Left lung (tissue), 10 donors: ENCODE measurements around the gene ZNF22. TPM values are rescaled to one million over a fixed set of nuclear protein-coding genes. Genes with fewer than 3 reads are reported as not detected.

Source experiments
- ATAC-seq: fragments of 200-7000 bp; cut with Tn5 transposase; one replicate; pipeline ENCODE4 v1.9.1; 2020; ENCODE audit warnings: moderate library complexity
- DNase-seq, 4 donors: peaks; one replicate each; pipeline ENCODE4 v3.0.0-alpha.2; 2013 to 2020
- H3K27ac ChIP-seq, 2 donors: fragments of 200-600 bp; sonication (generic) in 1 of 2; one replicate each; pipeline versions ENCODE4 v1.5.0 to v1.8.0; 2020 to 2021
- H3K27me3 ChIP-seq, 2 donors: fragments of 200-600 bp; sonication (generic) in 1 of 2; one replicate each; pipeline versions ENCODE4 v1.5.0 to v1.8.0; 2020 to 2021
- H3K36me3 ChIP-seq, 2 donors: fragments of 200-600 bp; sonication (generic) in 1 of 2; one replicate each; pipeline versions ENCODE4 v1.5.0 to v1.8.0; 2020 to 2021
- H3K4me1 ChIP-seq, 2 donors: fragments of 200-600 bp; one replicate each; pipeline ENCODE4 v1.8.0; 2021
- H3K4me3 ChIP-seq, 2 donors: fragments of 200-600 bp; sonication (generic) in 1 of 2; one replicate each; pipeline versions ENCODE4 v1.5.0 to v1.8.0; 2020 to 2021; ENCODE audit warnings: mild to moderate bottlenecking in 1 of 2
- H3K9me3 ChIP-seq, 2 donors: fragments of 200-600 bp; sonication (generic) in 1 of 2; one replicate each; pipeline versions ENCODE4 v1.5.0 to v1.8.0; 2020 to 2021
- CTCF ChIP-seq, 2 donors: fragments of 200-600 bp; sonication (generic) in 1 of 2; IDR thresholded peaks; one replicate each; pipeline versions ENCODE4 v1.5.0 to v1.8.0; 2021; ENCODE audit warnings: antibody characterized with exemption in 2 of 2
- intact Hi-C, 2 donors: fragments of 100-400 bp; cut with DNase I; formaldehyde crosslinking; loops; one replicate each; pipeline versions ENCODE4 v1.11.2 to v1.14.2; 2022
- polyA plus RNA-seq, 6 donors: library from polyadenylated mRNA; unstranded; fragments of 120-200 nt; gene quantifications; one replicate each; pipeline ENCODE4 v1.2.1, GENCODE V29; 2013; ENCODE audit not compliant: insufficient read length in 6 of 6
- total RNA-seq, 2 donors: library from RNA; stranded (reverse); fragmentation: NEBNext Ultra II Directional; extraction: Animal tissue kit (Norgen Biotek cat#: 25700); gene quantifications; one replicate each; pipeline ENCODE4 v1.2.1, GENCODE V29; 2021
- donor health status: DM: no; HTN: yes; CAD: no.
- donor health status: DM: no; HTN: no; CAD: no.

ZNF22 gene
- total and polyA plus RNA-seq, 8 donors = 19.3 to 80.0 (median 75.0) TPM

- H3K4me1 ChIP-seq = peaks cover 41 to 97% of the 10 kb centered on the region in 2 donors
Measured at GRCh38 chr10:44977287-44978212, 23.2 kb upstream of the ZNF22 start.

DNA sequence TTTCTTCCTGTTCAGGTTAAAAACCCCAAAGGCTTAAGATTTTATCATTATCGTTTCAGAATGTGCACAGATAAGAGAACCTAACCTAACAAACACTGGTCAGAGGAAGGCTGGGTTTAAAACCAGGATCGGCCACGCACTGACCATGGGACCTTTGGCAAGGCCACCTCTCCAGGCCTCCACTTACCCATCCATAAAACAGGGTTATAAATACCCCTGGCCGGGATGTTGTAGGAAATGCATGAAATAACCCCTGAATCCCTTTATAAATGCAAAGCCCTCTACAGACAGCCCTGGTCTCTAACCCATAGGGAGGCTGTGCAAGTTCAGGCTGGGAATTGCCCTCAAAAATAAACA lies 22.5 kb upstream of the ZNF22 start:
- peaks cover 41 to 96% of the 10 kb centered on the region in 2 donors for H3K4me1 ChIP-seq
- no peaks in the 10 kb centered on the region for H3K9me3 ChIP-seq
- TF ChIP-seq CTCF (IDR thresholded peaks at IDR 0.05) = no peak
- no peak for DNase-seq
- intact Hi-C loops = loop anchor here in 1 of 2 donors (5.0 kb wide), 1 partner anchor 46 kb away; no protein-coding TSS in a partner anchor
- no peak for ATAC-seq
- peak overlapping the region; percentile 78 to 82 for H3K27ac ChIP-seq
- no peaks in the 10 kb centered on the region for H3K27me3 ChIP-seq
- H3K4me3 ChIP-seq = peak overlapping the region; percentile 26 to 49
- peaks cover 0 to 31% of the 10 kb centered on the region in 2 donors for H3K36me3 ChIP-seq

More at GRCh38 chr10:44977287-44978212, 23.2 kb upstream of the ZNF22 start:
- Histone ChIP-seq H3K4me3 (peak overlapping the region; percentile 26 to 49), H3K27ac (peak overlapping the region; percentile 78 to 82), H3K36me3 (peaks cover 0 to 31% of the 10 kb centered on the region in 2 donors), H3K9me3 (no peaks in the 10 kb centered on the region), H3K27me3 (no peaks in the 10 kb centered on the region)
- no peak for TF ChIP-seq CTCF (IDR thresholded peaks at IDR 0.05)
- ATAC-seq = no peak
- intact Hi-C loops = loop anchor here in 1 of 2 donors (5.0 kb wide), 1 partner anchor 45 kb away; no protein-coding TSS in a partner anchor
- peak in 1 of 4 donors; percentile 32 for DNase-seq

- Histone ChIP-seq H3K9me3 (no peaks in the 10 kb centered on the region), H3K36me3 (peaks cover 0 to 37% of the 10 kb centered on the region in 2 donors), H3K27ac (peak within 1 kb of the TSS; percentile 78 to 82), H3K4me1 (peaks cover 41 to 93% of the 10 kb centered on the region in 2 donors), H3K4me3 (peak within 1 kb of the TSS; percentile 26 to 49), H3K27me3 (no peaks in the 10 kb centered on the region)
- TF ChIP-seq CTCF (IDR thresholded peaks at IDR 0.05) = no peak
- ATAC-seq = peak; percentile 68
- peak; percentile 80 to 92 (median 90) for DNase-seq
- intact Hi-C loops = loop anchor here in 1 of 2 donors (5.0 kb wide), 1 partner anchor 46 kb away; no protein-coding TSS in a partner anchor
Measured at GRCh38 chr10:44978570-44979280, 22.0 kb upstream of the ZNF22 start, which contains the start of gene DEPP1. DEPP1 (minus strand) TSS chr10:44978809; CDS start chr10:44978030, 779 bp downstream.

- TF ChIP-seq CTCF (IDR thresholded peaks at IDR 0.05) = no peak
- Histone ChIP-seq H3K9me3 (no peaks in the 10 kb centered on the region), H3K4me1 (peaks cover 34 to 93% of the 10 kb centered on the region in 2 donors), H3K4me3 (no peak overlapping the region), H3K36me3 (peaks cover 0 to 45% of the 10 kb centered on the region in 2 donors), H3K27ac (peak overlapping the region; percentile 78 to 82), H3K27me3 (no peaks in the 10 kb centered on the region)
- intact Hi-C loops = loop anchor here in 1 of 2 donors (5.0 kb wide), 1 partner anchor 47 kb away; no protein-coding TSS in a partner anchor
- ATAC-seq = no peak
- DNase-seq = no peak
Measured at GRCh38 chr10:44979281-44980191, 21.2 kb upstream of the ZNF22 start.
